Chondrocyte (in vitro differentiated cells): ENCODE measurements around the gene ZNF664. TPM values are rescaled to one million over a fixed set of nuclear protein-coding genes. Genes with fewer than 3 reads are reported as not detected.

Experiments used
- DNase-seq: peaks from one replicate; pipeline ENCODE4 v3.0.0; 2021; ENCODE audit warnings: mixed read lengths, low spot score
- H3K27ac Mint-ChIP-seq: one replicate; pipeline ENCODE4 v1.8.0; 2021; ENCODE audit warnings: mild to moderate bottlenecking, moderate library complexity, mixed read lengths; ENCODE audit not compliant: unreplicated experiment
- H3K27me3 Mint-ChIP-seq: 2 replicates; pipeline ENCODE4 v1.8.0; 2021; ENCODE audit warnings: low read depth, mixed read lengths
- H3K36me3 Mint-ChIP-seq: 2 replicates; pipeline ENCODE4 v1.8.0; 2021; ENCODE audit warnings: low read depth, mixed read lengths
- H3K4me1 Mint-ChIP-seq: 2 replicates; pipeline ENCODE4 v1.8.0; 2021; ENCODE audit warnings: low read depth, mild to moderate bottlenecking, mixed read lengths
- H3K4me3 Mint-ChIP-seq: one replicate; pipeline ENCODE4 v1.8.0; 2021; ENCODE audit warnings: mild to moderate bottlenecking, moderate library complexity, mixed read lengths; ENCODE audit not compliant: unreplicated experiment
- H3K9me3 Mint-ChIP-seq: 2 replicates; pipeline ENCODE4 v1.8.0; 2021; ENCODE audit warnings: low read depth, mixed read lengths
- CTCF ChIP-seq: fragments of 200-600 bp; sonication (generic); IDR thresholded peaks from 2 replicates; pipeline ENCODE4 v1.5.0; 2021; ENCODE audit warnings: antibody characterized with exemption, mild to moderate bottlenecking, moderate library complexity
- total RNA-seq: library from RNA; stranded (reverse); gene quantifications from 3 replicates; pipeline ENCODE4 v1.2.1, GENCODE V29; 2021

ZNF664 gene
- total RNA-seq, 1 donor from 2014 or later, result 88.0 TPM

- peaks cover 55% of the 10 kb centered on the region for H3K4me1 Mint-ChIP-seq
- DNase-seq, result no peak
- H3K36me3 Mint-ChIP-seq, result peaks cover 18% of the 10 kb centered on the region
- peak overlapping the region; percentile 79 for H3K27ac Mint-ChIP-seq
- H3K9me3 Mint-ChIP-seq, result no peaks in the 10 kb centered on the region
- no peak overlapping the region for H3K4me3 Mint-ChIP-seq
- H3K27me3 Mint-ChIP-seq, result no peaks in the 10 kb centered on the region
- TF ChIP-seq CTCF, result no peak
Observed at GRCh38 chr12:123987022-123987421, 14.0 kb downstream of the ZNF664 start.

GRCh38 chr12:123989168-123989567 is 16.2 kb downstream of the ZNF664 start:
- TF ChIP-seq CTCF, result no peak
- peaks cover 23% of the 10 kb centered on the region for H3K36me3 Mint-ChIP-seq
- H3K27ac Mint-ChIP-seq, result no peak overlapping the region
- peaks cover 56% of the 10 kb centered on the region for H3K4me1 Mint-ChIP-seq
- H3K9me3 Mint-ChIP-seq, result no peaks in the 10 kb centered on the region
- DNase-seq, result no peak
- H3K4me3 Mint-ChIP-seq, result no peak overlapping the region
- no peaks in the 10 kb centered on the region for H3K27me3 Mint-ChIP-seq

- Mint-ChIP-seq H3K27ac (no peak overlapping the region), H3K27me3 (no peaks in the 10 kb centered on the region), H3K4me3 (no peak overlapping the region), H3K36me3 (peaks cover 23% of the 10 kb centered on the region), H3K4me1 (peaks cover 54% of the 10 kb centered on the region), H3K9me3 (no peaks in the 10 kb centered on the region)
- no peak for TF ChIP-seq CTCF
- no peak for DNase-seq
Observed at GRCh38 chr12:123989753-123990152, 16.7 kb downstream of the ZNF664 start.

- no peaks in the 10 kb centered on the region for H3K27me3 Mint-ChIP-seq
- no peak for DNase-seq
- TF ChIP-seq CTCF, result no peak
- no peaks in the 10 kb centered on the region for H3K9me3 Mint-ChIP-seq
- H3K4me3 Mint-ChIP-seq, result no peak overlapping the region
- no peak overlapping the region for H3K27ac Mint-ChIP-seq
- H3K36me3 Mint-ChIP-seq, result peaks cover 23% of the 10 kb centered on the region
- peaks cover 57% of the 10 kb centered on the region for H3K4me1 Mint-ChIP-seq
Observed at GRCh38 chr12:123990511-123990910, 17.5 kb downstream of the ZNF664 start.

GRCh38 chr12:123991372-123991951 is 18.4 kb downstream of the ZNF664 start:
- Mint-ChIP-seq H3K27ac (no peak overlapping the region), H3K4me1 (peaks cover 58% of the 10 kb centered on the region)

More at GRCh38 chr12:123991372-123991951, 18.4 kb downstream of the ZNF664 start:
- DNase-seq, result no peak
- Mint-ChIP-seq H3K4me3 (no peak overlapping the region), H3K36me3 (peaks cover 25% of the 10 kb centered on the region), H3K9me3 (no peaks in the 10 kb centered on the region), H3K27me3 (no peaks in the 10 kb centered on the region)
- TF ChIP-seq CTCF, result no peak
